HEK293 (cell line): ENCODE results near the gene SLC19A1.

Experiments
- BCL11B ChIP-seq: fragments of 450-650 bp; formaldehyde crosslinking; IDR thresholded peaks from 2 replicates; pipeline ENCODE4 v1.5.1; 2016; ENCODE audit warnings: low read depth, missing biosample characterization, missing genetic modification characterization
- KLF1 ChIP-seq: fragments of 450-650 bp; formaldehyde crosslinking; IDR thresholded peaks from 2 replicates; pipeline ENCODE4 v1.5.1; 2016; ENCODE audit warnings: missing biosample characterization, missing genetic modification characterization
- PRDM1 ChIP-seq: fragments of 450-650 bp; formaldehyde crosslinking; IDR thresholded peaks from 2 replicates; pipeline ENCODE4; 2016; ENCODE audit warnings: missing biosample characterization, missing genetic modification characterization
- SP2 ChIP-seq: fragments of 450-650 bp; formaldehyde crosslinking; IDR thresholded peaks from 2 replicates; pipeline ENCODE4 v1.5.1; 2016; ENCODE audit warnings: missing biosample characterization, missing genetic modification characterization
- YY1 ChIP-seq: fragments of 450-650 bp; formaldehyde crosslinking; IDR thresholded peaks from 2 replicates; pipeline ENCODE4 v1.5.1; 2018; ENCODE audit warnings: missing biosample characterization, missing genetic modification characterization
- ZBTB21 ChIP-seq: fragments of 450-650 bp; formaldehyde crosslinking; IDR thresholded peaks from 2 replicates; pipeline ENCODE4 v1.5.1; 2017; ENCODE audit warnings: missing biosample characterization, missing genetic modification characterization
- ZEB2 ChIP-seq: fragments of 450-650 bp; formaldehyde crosslinking; IDR thresholded peaks from 2 replicates; pipeline ENCODE4 v1.5.1; 2016; ENCODE audit warnings: missing biosample characterization, missing genetic modification characterization
- ZFP69B ChIP-seq: fragments of 450-650 bp; formaldehyde crosslinking; IDR thresholded peaks from 2 replicates; pipeline ENCODE4 v1.5.1; 2016; ENCODE audit warnings: missing biosample characterization, missing genetic modification characterization
- ZIC2 ChIP-seq: fragments of 450-650 bp; formaldehyde crosslinking; IDR thresholded peaks from 2 replicates; pipeline ENCODE4 v1.5.1; 2016; ENCODE audit warnings: missing biosample characterization, missing genetic modification characterization
- ZNF114 ChIP-seq: fragments of 450-650 bp; formaldehyde crosslinking; IDR thresholded peaks from 2 replicates; pipeline ENCODE4 v1.5.0; 2017; ENCODE audit warnings: missing biosample characterization, missing genetic modification characterization
- ZNF2 ChIP-seq: fragments of 450-650 bp; formaldehyde crosslinking; IDR thresholded peaks from 2 replicates; pipeline ENCODE4 v1.5.1; 2016; ENCODE audit warnings: missing biosample characterization, missing genetic modification characterization
- ZNF24 ChIP-seq: fragments of 450-650 bp; formaldehyde crosslinking; IDR thresholded peaks from 2 replicates; pipeline ENCODE4 v1.5.1; 2016; ENCODE audit warnings: missing biosample characterization, missing genetic modification characterization
- ZNF311 ChIP-seq: fragments of 450-650 bp; formaldehyde crosslinking; IDR thresholded peaks from 2 replicates; pipeline ENCODE4 v1.5.1; 2017; ENCODE audit warnings: missing biosample characterization, missing genetic modification characterization, borderline replicate concordance
- ZNF423 ChIP-seq: fragments of 450-650 bp; formaldehyde crosslinking; IDR thresholded peaks from 2 replicates; pipeline ENCODE4 v1.5.1; 2016; ENCODE audit warnings: missing biosample characterization, missing genetic modification characterization
- ZNF610 ChIP-seq: fragments of 450-650 bp; formaldehyde crosslinking; IDR thresholded peaks from 2 replicates; pipeline ENCODE4 v1.5.1; 2016; ENCODE audit warnings: missing biosample characterization, missing genetic modification characterization, borderline replicate concordance
- ZNF670 ChIP-seq: fragments of 450-650 bp; formaldehyde crosslinking; IDR thresholded peaks from 2 replicates; pipeline ENCODE4 v1.5.1; 2016; ENCODE audit warnings: missing biosample characterization, missing genetic modification characterization, low read depth
- ZNF707 ChIP-seq: fragments of 450-650 bp; formaldehyde crosslinking; IDR thresholded peaks from 2 replicates; pipeline ENCODE4 v1.5.1; 2016; ENCODE audit warnings: missing biosample characterization, missing genetic modification characterization
- ZNF76 ChIP-seq: fragments of 450-650 bp; formaldehyde crosslinking; IDR thresholded peaks from 2 replicates; pipeline ENCODE4; 2016; ENCODE audit warnings: low read depth, missing biosample characterization, missing genetic modification characterization, borderline replicate concordance
- ZNF830 ChIP-seq: fragments of 450-650 bp; IDR thresholded peaks from 2 replicates; pipeline ENCODE4 v1.5.0; 2018; ENCODE audit warnings: missing biosample characterization, missing genetic modification characterization, low read depth, mild to moderate bottlenecking, moderate library complexity
- ZNF837 ChIP-seq: fragments of 450-650 bp; formaldehyde crosslinking; IDR thresholded peaks from 2 replicates; pipeline ENCODE4 v1.5.1; 2016; ENCODE audit warnings: missing biosample characterization, missing genetic modification characterization
- ZSCAN30 ChIP-seq: fragments of 450-650 bp; IDR thresholded peaks from 2 replicates; pipeline ENCODE4 v1.5.1; 2018; ENCODE audit warnings: missing biosample characterization, mild to moderate bottlenecking, missing genetic modification characterization, moderate library complexity
- TF ChIP-seq, protein P1 (sequence below): fragments of 450-650 bp; formaldehyde crosslinking; IDR thresholded peaks from 2 replicates; pipeline ENCODE4 v1.5.1; 2016; ENCODE audit warnings: missing biosample characterization, missing genetic modification characterization
- TF ChIP-seq, protein P2 (sequence below): fragments of 450-650 bp; IDR thresholded peaks from 2 replicates; pipeline ENCODE4 v1.5.1; 2018; ENCODE audit warnings: missing biosample characterization, missing genetic modification characterization
- TF ChIP-seq, protein P3 (sequence below): fragments of 450-650 bp; formaldehyde crosslinking; conservative IDR thresholded peaks from 2 replicates; pipeline ENCODE4 v1.5.1; 2016; ENCODE audit warnings: low read depth, missing biosample characterization, missing genetic modification characterization

SLC19A1 gene

DNA sequence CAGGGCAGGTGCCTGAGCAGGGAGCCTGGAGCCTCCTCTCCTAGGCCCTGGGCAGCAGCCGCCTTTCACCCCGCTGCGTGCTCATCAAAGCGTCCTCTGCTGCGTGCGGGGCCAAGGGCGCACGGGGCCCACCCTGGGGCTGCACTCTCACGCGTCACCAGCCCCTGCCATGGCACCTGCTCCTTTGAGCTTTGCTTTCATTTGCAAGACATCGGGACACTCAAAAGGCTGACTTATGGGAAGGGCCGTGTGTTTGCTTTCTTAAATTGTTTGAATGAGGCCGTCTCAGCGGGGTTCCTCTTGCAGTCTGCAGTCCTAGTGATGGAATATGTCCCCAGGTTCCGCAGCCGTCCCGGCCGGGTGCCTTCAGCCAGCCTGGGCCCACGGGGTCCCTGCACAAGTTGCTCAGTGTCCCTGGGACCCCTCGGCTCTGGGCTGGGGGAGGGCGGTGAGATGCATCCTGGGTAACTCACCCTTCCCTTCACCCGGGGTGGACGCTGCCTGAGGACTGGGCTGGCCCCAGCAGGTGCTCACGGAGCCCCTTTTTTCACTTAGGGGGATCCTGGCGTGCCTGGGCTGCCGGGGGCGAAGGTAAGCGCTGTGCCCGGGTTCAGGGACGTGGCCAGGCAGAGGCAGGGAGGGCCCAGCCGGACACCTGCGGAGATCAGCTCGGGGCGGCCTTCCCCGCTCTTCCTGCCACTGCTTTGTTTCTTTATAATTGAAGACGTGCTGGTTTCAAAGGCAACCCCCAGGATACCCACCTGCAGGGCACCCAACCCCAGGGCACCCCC is 53.1 kb downstream of the SLC19A1 start (continued):
- peak; percentile 85 for TF ChIP-seq ZIC2 (tag by site-specific recombination)
- peak; percentile 65; the same call in 1 of the 2 replicates for TF ChIP-seq ZNF76 (tag by site-specific recombination)
- no peak for TF ChIP-seq ZEB2
- TF ChIP-seq SP2 (tag by site-specific recombination), result no peak
- TF ChIP-seq, protein P1, sequence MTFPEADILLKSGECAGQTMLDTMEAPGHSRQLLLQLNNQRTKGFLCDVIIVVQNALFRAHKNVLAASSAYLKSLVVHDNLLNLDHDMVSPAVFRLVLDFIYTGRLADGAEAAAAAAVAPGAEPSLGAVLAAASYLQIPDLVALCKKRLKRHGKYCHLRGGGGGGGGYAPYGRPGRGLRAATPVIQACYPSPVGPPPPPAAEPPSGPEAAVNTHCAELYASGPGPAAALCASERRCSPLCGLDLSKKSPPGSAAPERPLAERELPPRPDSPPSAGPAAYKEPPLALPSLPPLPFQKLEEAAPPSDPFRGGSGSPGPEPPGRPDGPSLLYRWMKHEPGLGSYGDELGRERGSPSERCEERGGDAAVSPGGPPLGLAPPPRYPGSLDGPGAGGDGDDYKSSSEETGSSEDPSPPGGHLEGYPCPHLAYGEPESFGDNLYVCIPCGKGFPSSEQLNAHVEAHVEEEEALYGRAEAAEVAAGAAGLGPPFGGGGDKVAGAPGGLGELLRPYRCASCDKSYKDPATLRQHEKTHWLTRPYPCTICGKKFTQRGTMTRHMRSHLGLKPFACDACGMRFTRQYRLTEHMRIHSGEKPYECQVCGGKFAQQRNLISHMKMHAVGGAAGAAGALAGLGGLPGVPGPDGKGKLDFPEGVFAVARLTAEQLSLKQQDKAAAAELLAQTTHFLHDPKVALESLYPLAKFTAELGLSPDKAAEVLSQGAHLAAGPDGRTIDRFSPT (tag by site-specific recombination), result no peak; the same call in 1 of the 2 replicates
- TF ChIP-seq ZNF670 (tag by site-specific recombination), result no peak
- TF ChIP-seq ZFP69B, result peak; percentile 63; the same call in 1 of the 2 replicates
- TF ChIP-seq KLF1 (tag by site-specific recombination), result no peak
- TF ChIP-seq ZNF24, result no peak
- TF ChIP-seq ZNF610, result no peak
- no peak for TF ChIP-seq ZSCAN30 (tag by site-specific recombination)
- no peak for TF ChIP-seq ZNF2 (tag by site-specific recombination)
- no peak for TF ChIP-seq YY1 (tag by site-specific recombination)
- TF ChIP-seq, protein P2, sequence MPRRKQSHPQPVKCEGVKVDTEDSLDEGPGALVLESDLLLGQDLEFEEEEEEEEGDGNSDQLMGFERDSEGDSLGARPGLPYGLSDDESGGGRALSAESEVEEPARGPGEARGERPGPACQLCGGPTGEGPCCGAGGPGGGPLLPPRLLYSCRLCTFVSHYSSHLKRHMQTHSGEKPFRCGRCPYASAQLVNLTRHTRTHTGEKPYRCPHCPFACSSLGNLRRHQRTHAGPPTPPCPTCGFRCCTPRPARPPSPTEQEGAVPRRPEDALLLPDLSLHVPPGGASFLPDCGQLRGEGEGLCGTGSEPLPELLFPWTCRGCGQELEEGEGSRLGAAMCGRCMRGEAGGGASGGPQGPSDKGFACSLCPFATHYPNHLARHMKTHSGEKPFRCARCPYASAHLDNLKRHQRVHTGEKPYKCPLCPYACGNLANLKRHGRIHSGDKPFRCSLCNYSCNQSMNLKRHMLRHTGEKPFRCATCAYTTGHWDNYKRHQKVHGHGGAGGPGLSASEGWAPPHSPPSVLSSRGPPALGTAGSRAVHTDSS (tag by site-specific recombination), result no peak
- TF ChIP-seq ZNF311, result no peak
- TF ChIP-seq PRDM1, result no peak
- TF ChIP-seq ZBTB21, result no peak
- TF ChIP-seq ZNF707 (tag by site-specific recombination), result no peak
- TF ChIP-seq ZNF423 (tag by site-specific recombination), result no peak
- TF ChIP-seq ZNF114, result no peak
- TF ChIP-seq ZNF837, result no peak
- TF ChIP-seq, protein P3, sequence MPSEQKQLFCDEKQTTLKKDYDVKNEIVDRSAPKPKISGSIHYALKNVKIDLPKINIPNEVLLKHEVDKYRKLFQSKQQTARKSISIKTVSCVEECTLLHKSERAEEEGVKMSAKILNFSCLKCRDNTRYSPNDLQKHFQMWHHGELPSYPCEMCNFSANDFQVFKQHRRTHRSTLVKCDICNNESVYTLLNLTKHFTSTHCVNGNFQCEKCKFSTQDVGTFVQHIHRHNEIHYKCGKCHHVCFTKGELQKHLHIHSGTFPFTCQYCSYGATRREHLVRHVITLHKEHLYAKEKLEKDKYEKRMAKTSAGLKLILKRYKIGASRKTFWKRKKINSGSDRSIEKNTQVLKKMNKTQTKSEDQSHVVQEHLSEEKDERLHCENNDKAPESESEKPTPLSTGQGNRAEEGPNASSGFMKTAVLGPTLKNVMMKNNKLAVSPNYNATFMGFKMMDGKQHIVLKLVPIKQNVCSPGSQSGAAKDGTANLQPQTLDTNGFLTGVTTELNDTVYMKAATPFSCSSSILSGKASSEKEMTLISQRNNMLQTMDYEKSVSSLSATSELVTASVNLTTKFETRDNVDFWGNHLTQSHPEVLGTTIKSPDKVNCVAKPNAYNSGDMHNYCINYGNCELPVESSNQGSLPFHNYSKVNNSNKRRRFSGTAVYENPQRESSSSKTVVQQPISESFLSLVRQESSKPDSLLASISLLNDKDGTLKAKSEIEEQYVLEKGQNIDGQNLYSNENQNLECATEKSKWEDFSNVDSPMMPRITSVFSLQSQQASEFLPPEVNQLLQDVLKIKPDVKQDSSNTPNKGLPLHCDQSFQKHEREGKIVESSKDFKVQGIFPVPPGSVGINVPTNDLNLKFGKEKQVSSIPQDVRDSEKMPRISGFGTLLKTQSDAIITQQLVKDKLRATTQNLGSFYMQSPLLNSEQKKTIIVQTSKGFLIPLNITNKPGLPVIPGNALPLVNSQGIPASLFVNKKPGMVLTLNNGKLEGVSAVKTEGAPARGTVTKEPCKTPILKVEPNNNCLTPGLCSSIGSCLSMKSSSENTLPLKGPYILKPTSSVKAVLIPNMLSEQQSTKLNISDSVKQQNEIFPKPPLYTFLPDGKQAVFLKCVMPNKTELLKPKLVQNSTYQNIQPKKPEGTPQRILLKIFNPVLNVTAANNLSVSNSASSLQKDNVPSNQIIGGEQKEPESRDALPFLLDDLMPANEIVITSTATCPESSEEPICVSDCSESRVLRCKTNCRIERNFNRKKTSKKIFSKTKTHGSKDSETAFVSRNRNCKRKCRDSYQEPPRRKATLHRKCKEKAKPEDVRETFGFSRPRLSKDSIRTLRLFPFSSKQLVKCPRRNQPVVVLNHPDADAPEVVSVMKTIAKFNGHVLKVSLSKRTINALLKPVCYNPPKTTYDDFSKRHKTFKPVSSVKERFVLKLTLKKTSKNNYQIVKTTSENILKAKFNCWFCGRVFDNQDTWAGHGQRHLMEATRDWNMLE, result no peak
- no peak for TF ChIP-seq ZNF830 (tag by site-specific recombination)
- no peak for TF ChIP-seq BCL11B (tag by site-specific recombination)
